NCI-H345 (cell line): ENCODE measurements around the gene CHCHD4.

Experiments
- DNase-seq: peaks from one replicate; lab custom pipeline; 2025; lab: John Stamatoyannopoulos, UW

CHCHD4 gene

GRCh38 chr3:14150078-14150477 is 25.4 kb upstream of the CHCHD4 start:
- no peak for DNase-seq

- DNase-seq, result no peak
These were observed 23.6 kb upstream of the CHCHD4 start for GRCh38 chr3:14148041-14148985.

- DNase-seq, result no peak
These were observed 22.9 kb upstream of the CHCHD4 start for GRCh38 chr3:14147617-14148016.

- DNase-seq, result no peak
These were observed 22.4 kb upstream of the CHCHD4 start for GRCh38 chr3:14147066-14147435.

- no peak for DNase-seq
These were observed 21.9 kb upstream of the CHCHD4 start for GRCh38 chr3:14146381-14147065.

GRCh38 chr3:14145670-14146380 is 21.2 kb upstream of the CHCHD4 start:
- DNase-seq, result no peak

GRCh38 chr3:14145236-14145635 is 20.6 kb upstream of the CHCHD4 start:
- no peak for DNase-seq

- peak; percentile 75 for DNase-seq
These were observed 19.9 kb upstream of the CHCHD4 start for GRCh38 chr3:14144423-14145075.

GRCh38 chr3:14143271-14144225 is 18.9 kb upstream of the CHCHD4 start:
- DNase-seq, result no peak

GRCh38 chr3:14142567-14143270 is 18.0 kb upstream of the CHCHD4 start:
- DNase-seq, result no peak

GRCh38 chr3:14141602-14142341 is 17.1 kb upstream of the CHCHD4 start:
- DNase-seq, result no peak

- DNase-seq, result no peak
These were observed 16.5 kb upstream of the CHCHD4 start for GRCh38 chr3:14141144-14141543.

GRCh38 chr3:14140668-14141067 is 16.0 kb upstream of the CHCHD4 start:
- DNase-seq, result no peak

- DNase-seq, result no peak
These were observed 15.1 kb upstream of the CHCHD4 start for GRCh38 chr3:14139771-14140170.

- DNase-seq, result no peak
These were observed 14.4 kb upstream of the CHCHD4 start for GRCh38 chr3:14138878-14139655.

- DNase-seq, result no peak
These were observed 13.6 kb upstream of the CHCHD4 start for GRCh38 chr3:14138109-14138877.

GRCh38 chr3:14137445-14137844 is 12.8 kb upstream of the CHCHD4 start:
- no peak for DNase-seq

GRCh38 chr3:14137004-14137403 is 12.3 kb upstream of the CHCHD4 start:
- no peak for DNase-seq
